HFFc6 (cell line): Measurements from ENCODE around the gene SUGCT. TPM values are rescaled to one million over a fixed set of nuclear protein-coding genes. Genes with fewer than 3 reads are reported as not detected.

Experiments used
- DNase-seq: peaks from one replicate; pipeline ENCODE4 v3.0.0-alpha.2; 2018
- H3K27ac Mint-ChIP-seq: 2 replicates; pipeline ENCODE4 v1.8.0; 2020; ENCODE audit warnings: mild to moderate bottlenecking, mixed read lengths
- H3K27me3 Mint-ChIP-seq: 2 replicates; pipeline ENCODE4 v1.8.0; 2021; ENCODE audit warnings: mild to moderate bottlenecking, moderate library complexity, mixed read lengths; ENCODE audit not compliant: insufficient read depth
- H3K36me3 Mint-ChIP-seq: 2 replicates; pipeline ENCODE4 v1.8.0; 2021; ENCODE audit warnings: low read depth, mixed read lengths
- H3K4me1 Mint-ChIP-seq: 2 replicates; pipeline ENCODE4 v1.8.0; 2020; ENCODE audit warnings: low read depth, mixed read lengths
- H3K4me3 Mint-ChIP-seq: 2 replicates; pipeline ENCODE4 v1.8.0; 2020; ENCODE audit warnings: mild to moderate bottlenecking, moderate library complexity, mixed read lengths
- H3K9me3 Mint-ChIP-seq: 2 replicates; pipeline ENCODE4 v1.8.0; 2020; ENCODE audit warnings: mild to moderate bottlenecking, mixed read lengths
- total RNA-seq, 6 experiments: library from RNA; stranded (reverse); fragmentation: NEBNext Ultra II Directional; extraction: Animal tissue kit (Norgen Biotek cat#: 25700); gene quantifications; 2 replicates in 1 of 6; 3 replicates in 5 of 6; pipeline ENCODE4 v1.2.3, GENCODE V29; 2021
- TF ChIP-seq, protein P1 (sequence below): fragments of 200-600 bp; sonication (generic); IDR thresholded peaks from 2 replicates; pipeline ENCODE4 v1.5.0; 2021; ENCODE audit warnings: antibody characterized with exemption, mild to moderate bottlenecking

SUGCT gene
- total RNA-seq, 6 experiments from 2014 or later = 12.9 to 20.1 (median 17.1) TPM

GRCh38 chr7:40369641-40370277 lies 235.0 kb downstream of the SUGCT start:
- H3K9me3 Mint-ChIP-seq = no peaks in the 10 kb centered on the region
- TF ChIP-seq, protein P1, sequence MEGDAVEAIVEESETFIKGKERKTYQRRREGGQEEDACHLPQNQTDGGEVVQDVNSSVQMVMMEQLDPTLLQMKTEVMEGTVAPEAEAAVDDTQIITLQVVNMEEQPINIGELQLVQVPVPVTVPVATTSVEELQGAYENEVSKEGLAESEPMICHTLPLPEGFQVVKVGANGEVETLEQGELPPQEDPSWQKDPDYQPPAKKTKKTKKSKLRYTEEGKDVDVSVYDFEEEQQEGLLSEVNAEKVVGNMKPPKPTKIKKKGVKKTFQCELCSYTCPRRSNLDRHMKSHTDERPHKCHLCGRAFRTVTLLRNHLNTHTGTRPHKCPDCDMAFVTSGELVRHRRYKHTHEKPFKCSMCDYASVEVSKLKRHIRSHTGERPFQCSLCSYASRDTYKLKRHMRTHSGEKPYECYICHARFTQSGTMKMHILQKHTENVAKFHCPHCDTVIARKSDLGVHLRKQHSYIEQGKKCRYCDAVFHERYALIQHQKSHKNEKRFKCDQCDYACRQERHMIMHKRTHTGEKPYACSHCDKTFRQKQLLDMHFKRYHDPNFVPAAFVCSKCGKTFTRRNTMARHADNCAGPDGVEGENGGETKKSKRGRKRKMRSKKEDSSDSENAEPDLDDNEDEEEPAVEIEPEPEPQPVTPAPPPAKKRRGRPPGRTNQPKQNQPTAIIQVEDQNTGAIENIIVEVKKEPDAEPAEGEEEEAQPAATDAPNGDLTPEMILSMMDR = no peak
- H3K4me3 Mint-ChIP-seq = no peak overlapping the region
- H3K4me1 Mint-ChIP-seq = peaks cover 16% of the 10 kb centered on the region
- DNase-seq = no peak
- H3K27me3 Mint-ChIP-seq = no peaks in the 10 kb centered on the region; the same call in 1 of the 2 replicates
- no peaks in the 10 kb centered on the region; the same call in 1 of the 2 replicates for H3K36me3 Mint-ChIP-seq
- no peak overlapping the region for H3K27ac Mint-ChIP-seq

- 0 out of 2 replicates have a peak overlapping the region, but pooled peaks have one; percentile 5 for H3K4me3 Mint-ChIP-seq
- TF ChIP-seq, protein P1 = no peak
These were observed 237.1 kb downstream of the SUGCT start for GRCh38 chr7:40371806-40372440.

DNA sequence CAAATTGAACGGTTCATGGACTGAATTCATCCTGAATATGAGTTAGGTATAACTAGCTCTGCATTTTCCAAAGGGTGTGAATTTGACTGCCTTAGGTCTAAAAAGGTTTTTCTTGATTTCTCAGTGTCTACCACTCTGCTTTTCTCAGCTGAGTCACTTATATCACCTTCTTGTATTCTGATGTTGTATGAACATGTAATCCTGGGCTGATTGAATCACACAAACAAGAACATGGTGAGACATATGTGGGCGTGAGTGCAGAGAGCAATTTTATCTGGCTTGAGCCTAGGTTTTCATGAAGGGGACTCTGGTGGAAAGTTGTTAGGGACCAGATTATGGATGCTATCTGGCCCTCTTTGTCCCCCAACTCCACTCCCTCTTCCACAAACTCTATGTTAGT lies 239.8 kb downstream of the SUGCT start:
- no peaks in the 10 kb centered on the region for H3K9me3 Mint-ChIP-seq
- peaks cover 16% of the 10 kb centered on the region for H3K4me1 Mint-ChIP-seq
- H3K36me3 Mint-ChIP-seq = no peaks in the 10 kb centered on the region
- no peak overlapping the region for H3K27ac Mint-ChIP-seq
- H3K27me3 Mint-ChIP-seq = no peaks in the 10 kb centered on the region; the same call in 1 of the 2 replicates
- H3K4me3 Mint-ChIP-seq = no peak overlapping the region
- TF ChIP-seq, protein P1 = no peak
- DNase-seq = no peak

More at GRCh38 chr7:40371806-40372440, 237.1 kb downstream of the SUGCT start:
- H3K4me1 Mint-ChIP-seq = peaks cover 16% of the 10 kb centered on the region
- H3K36me3 Mint-ChIP-seq = no peaks in the 10 kb centered on the region; the same call in 1 of the 2 replicates
- H3K27ac Mint-ChIP-seq = no peak overlapping the region
- no peaks in the 10 kb centered on the region for H3K9me3 Mint-ChIP-seq
- DNase-seq = no peak
- H3K27me3 Mint-ChIP-seq = no peaks in the 10 kb centered on the region; the same call in 1 of the 2 replicates

- no peaks in the 10 kb centered on the region; the same call in 1 of the 2 replicates for H3K27me3 Mint-ChIP-seq
- H3K9me3 Mint-ChIP-seq = no peaks in the 10 kb centered on the region
- no peaks in the 10 kb centered on the region for H3K36me3 Mint-ChIP-seq
- H3K4me3 Mint-ChIP-seq = no peak overlapping the region
- TF ChIP-seq, protein P1 = no peak
- no peak overlapping the region for H3K27ac Mint-ChIP-seq
- no peaks in the 10 kb centered on the region for H3K4me1 Mint-ChIP-seq
- no peak for DNase-seq
These were observed 245.3 kb downstream of the SUGCT start for GRCh38 chr7:40380111-40380510.

- TF ChIP-seq, protein P1 = no peak
- H3K9me3 Mint-ChIP-seq = no peaks in the 10 kb centered on the region
- H3K4me1 Mint-ChIP-seq = no peaks in the 10 kb centered on the region
- no peak overlapping the region for H3K4me3 Mint-ChIP-seq
- no peak overlapping the region for H3K27ac Mint-ChIP-seq
- no peak for DNase-seq
- no peaks in the 10 kb centered on the region for H3K36me3 Mint-ChIP-seq
- no peaks in the 10 kb centered on the region; the same call in 1 of the 2 replicates for H3K27me3 Mint-ChIP-seq
These were observed 247.3 kb downstream of the SUGCT start for GRCh38 chr7:40382145-40382544.
